GM18505 (cell line): ENCODE data around the gene HK3.

ENCODE experiments used
- ATAC-seq: cut with Tn5 transposase; IDR thresholded peaks from one replicate; pipeline ENCODE4 v1.9.1; 2021; ENCODE audit not compliant: unreplicated experiment
- POLR2A ChIP-seq: IDR thresholded peaks from 4 replicates; pipeline ENCODE4 v1.6.1; 2011; ENCODE audit warnings: borderline replicate concordance; ENCODE audit not compliant: insufficient read depth, insufficient read length; ENCODE audit errors: extremely low read depth

Gene HK3

DNA sequence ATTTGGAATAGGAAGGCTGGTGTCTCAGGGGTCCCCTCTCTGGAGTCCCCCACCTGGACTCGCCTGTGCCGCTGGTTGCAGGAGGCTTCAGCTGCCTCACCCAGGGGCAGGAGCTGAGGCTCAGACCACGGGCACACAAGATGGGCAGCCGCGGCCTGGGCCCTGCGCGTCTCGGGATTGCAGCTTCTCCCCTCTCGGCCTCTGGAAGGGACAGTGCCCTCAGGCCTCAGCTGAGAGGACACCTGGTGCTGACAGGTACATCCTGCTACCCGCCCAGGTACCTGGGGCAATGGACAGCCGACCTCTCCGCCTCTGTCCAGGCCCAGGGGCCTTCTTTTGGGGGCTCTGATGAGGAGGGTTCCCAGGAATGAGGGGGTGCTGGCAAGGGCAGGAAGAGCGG, 50.5 kb downstream of the HK3 start:
- ATAC-seq, result no peak
- no peak for TF ChIP-seq POLR2A

DNA sequence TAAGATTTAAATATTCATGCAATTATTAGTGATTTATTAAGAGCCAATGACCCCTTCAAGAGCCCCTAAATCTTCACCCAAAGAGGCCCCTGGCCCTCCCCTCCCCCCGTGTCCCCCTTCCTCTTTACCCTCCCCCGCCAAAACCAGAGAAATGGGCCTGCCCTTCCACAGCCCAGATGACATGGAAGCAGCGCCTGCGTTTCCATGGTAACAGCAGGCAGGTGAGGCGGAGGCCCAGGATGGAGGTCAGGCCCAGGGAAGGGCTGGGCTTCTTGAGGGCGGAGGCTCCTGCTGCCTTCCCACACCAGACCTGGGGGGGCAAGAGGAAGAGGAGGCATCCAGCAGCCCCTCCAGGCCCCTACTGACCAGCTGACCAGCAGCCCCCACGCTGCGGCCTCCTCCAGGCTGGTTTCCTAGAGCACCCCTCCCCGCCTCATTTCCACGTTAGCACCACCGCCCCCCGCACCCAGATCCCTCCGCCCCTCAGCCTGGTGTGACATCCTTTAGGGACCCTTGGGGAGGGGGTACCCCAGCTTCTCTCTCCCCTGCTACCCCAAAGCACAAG, 51.3 kb downstream of the HK3 start:
- no peak for TF ChIP-seq POLR2A
- no peak for ATAC-seq

GRCh38 chr5:176847148-176847547, 52.0 kb downstream of the HK3 start:
- no peak for ATAC-seq
- no peak for TF ChIP-seq POLR2A

GRCh38 chr5:176846335-176847140, 52.6 kb downstream of the HK3 start:
- TF ChIP-seq POLR2A, result no peak

DNA sequence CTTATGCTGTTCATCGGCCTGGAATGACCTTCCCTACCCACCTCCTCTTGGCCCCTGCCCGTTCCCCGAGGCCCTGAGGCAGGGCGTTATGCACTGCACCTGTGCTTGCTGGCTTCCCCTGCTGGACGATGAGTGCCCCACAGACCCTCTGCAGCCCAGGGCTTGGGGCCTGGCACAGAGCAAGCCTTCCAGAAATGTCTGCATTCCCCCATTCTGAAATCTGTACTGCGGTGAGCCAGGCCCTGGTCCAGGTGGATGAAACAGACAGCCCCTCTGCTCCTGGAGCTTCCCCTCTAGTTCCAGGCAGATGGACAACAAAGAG, 53.8 kb downstream of the HK3 start:
- TF ChIP-seq POLR2A, result no peak
- no peak for ATAC-seq

More at GRCh38 chr5:176846335-176847140, 52.6 kb downstream of the HK3 start:
- no peak for ATAC-seq

GRCh38 chr5:176844706-176845391, 54.3 kb downstream of the HK3 start:
- ATAC-seq, result no peak
- no peak for TF ChIP-seq POLR2A

GRCh38 chr5:176844281-176844680, 54.9 kb downstream of the HK3 start:
- no peak for TF ChIP-seq POLR2A
- no peak for ATAC-seq

GRCh38 chr5:176843673-176844072, 55.5 kb downstream of the HK3 start:
- no peak for TF ChIP-seq POLR2A
- no peak for ATAC-seq

DNA sequence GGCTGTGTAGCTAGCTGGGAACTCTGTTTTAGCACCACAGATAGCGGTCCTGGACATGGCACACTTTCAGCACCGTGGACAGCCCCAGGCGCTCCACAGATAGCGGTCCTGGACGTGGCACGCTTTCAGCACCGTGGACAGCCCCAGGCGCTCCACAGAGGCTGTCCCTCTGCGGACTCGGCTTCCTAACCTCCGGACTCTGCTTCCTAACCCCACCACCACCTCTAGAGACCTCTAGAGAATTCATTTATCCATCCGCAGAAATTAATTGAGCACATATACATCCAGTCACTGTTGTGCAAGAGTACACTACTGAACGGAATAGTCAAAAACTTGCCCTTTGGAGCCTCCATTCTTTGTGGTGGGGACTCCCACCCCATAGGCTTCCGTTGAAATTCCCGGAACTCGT, 61.4 kb downstream of the HK3 start:
- no peak for ATAC-seq
- no peak for TF ChIP-seq POLR2A

DNA sequence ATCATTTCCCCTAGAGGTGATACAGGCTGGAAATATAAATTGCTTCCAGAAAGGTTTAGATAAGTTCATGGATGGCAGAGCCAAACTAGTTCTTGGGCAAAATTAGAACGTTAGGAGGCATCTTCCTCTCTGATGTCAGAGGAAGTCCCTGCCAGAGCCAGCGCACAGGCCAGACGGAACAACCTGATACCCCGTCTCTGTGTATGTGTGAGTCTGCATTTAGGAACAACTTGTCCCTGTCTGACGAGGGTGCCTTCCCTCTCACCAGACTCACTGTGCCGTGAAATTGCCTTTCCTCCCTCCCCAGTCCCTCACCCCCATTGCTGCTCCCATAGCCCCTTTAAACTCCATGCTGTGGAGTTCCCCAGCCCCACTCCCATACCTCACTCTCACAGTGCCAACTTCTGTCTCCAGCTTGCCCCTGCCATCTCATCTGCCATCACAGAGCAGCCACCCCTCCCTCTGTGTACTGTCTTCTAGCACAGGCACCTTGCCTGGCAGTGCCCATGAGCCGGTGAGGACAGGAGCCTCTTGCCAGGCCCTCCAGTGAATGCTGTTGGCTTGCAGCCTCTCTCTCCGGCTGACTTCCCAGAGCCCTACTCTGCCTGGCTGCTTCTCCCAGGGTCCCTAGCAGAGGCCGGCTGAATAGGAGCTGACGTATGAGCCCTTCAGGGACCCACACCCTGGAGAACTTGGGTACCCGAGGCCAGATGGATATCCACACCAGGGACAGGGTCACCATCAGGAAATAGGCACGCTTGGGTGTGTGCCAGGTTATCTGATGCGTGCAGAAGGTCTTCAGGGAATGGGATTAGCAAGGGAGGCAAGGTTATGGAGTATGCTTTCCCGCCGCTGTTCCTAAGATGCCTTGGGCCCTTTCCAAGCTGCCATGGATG, 62.1 kb downstream of the HK3 start:
- TF ChIP-seq POLR2A, result no peak
- no peak for ATAC-seq

DNA sequence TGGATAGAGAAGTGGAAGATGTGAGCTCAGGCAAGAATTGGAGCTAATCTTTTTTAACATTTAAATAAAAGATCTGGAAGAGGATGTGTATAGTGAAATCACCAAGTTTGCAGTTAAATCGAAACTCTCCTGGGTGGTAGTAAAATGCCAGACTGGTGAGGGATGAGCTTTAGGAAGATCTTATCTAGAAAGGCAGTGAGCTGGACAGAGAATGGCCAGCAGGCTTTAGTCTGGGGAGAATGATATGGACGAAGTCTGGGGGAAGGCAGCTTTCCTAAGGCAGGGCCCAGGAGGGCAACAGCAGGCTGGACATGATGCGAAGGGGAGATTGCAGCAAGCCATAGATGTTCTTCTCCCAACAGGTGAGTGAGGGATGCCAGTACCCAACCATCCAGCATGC, 63.2 kb downstream of the HK3 start:
- TF ChIP-seq POLR2A, result no peak
- ATAC-seq, result no peak

- no peak for ATAC-seq
- TF ChIP-seq POLR2A, result no peak
Measured at GRCh38 chr5:176833286-176833685, 65.9 kb downstream of the HK3 start.

GRCh38 chr5:176832162-176832561, 67.0 kb downstream of the HK3 start:
- ATAC-seq, result no peak

More at GRCh38 chr5:176832162-176832561, 67.0 kb downstream of the HK3 start:
- TF ChIP-seq POLR2A, result no peak
